ENCODE results near the gene GRIK4. TPM values are rescaled to one million over a fixed set of nuclear protein-coding genes. Genes with fewer than 3 reads are reported as not detected.

The GRIK4 gene
- total and polyA plus RNA-seq, 4 donors: 0.41 to 4.9 (median 1.7) TPM

DNA sequence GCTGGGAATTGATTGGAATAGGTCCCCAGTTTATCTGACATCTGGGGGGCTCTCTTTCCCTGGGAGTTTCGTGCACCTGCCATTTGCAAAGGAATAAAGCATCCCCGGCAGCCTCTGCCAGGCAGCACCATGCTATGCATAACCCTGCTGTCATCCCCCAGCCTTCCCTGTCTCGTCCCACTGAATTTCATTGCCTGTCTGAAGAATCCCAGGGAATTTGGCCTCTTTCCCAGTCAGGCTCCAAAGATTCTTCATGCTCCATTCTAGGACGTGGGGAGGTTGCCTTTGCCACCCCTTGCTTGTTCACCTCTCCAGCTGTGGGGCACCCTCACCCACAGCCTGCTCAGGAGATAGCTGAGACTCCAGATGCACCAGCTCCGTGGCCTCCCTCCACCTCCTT is 317.3 kb downstream of the GRIK4 start:
- WGBS, 2 donors: 59 to 71% methylated on average over 5 of the region's 5 CpGs
- no peak overlapping the region for H3K27ac ChIP-seq (ENCODE audit: low read depth in 1 of 2, low read length in 1 of 2)
- ATAC-seq (ENCODE audit: insufficient read depth, low FRiP score) (no peak), DNase-seq (no peak)
- peaks cover 0 to 5% (median 0%) of the 10 kb centered on the region in 5 donors for H3K4me1 ChIP-seq (ENCODE audit: control insufficient read depth in 5 of 5, insufficient read depth in 5 of 5, low read length in 5 of 5)
- H3K36me3 ChIP-seq (ENCODE audit: control insufficient read depth in 4 of 4, insufficient read depth in 4 of 4, low read length in 4 of 4): no peaks in the 10 kb centered on the region
- H3K27me3 ChIP-seq (ENCODE audit: control insufficient read depth in 3 of 3, insufficient read depth in 3 of 3, low read length in 2 of 3): no peaks in the 10 kb centered on the region
- no peak overlapping the region for H3K9ac ChIP-seq (ENCODE audit: insufficient read depth in 1 of 2, low read length in 2 of 2)
- TF ChIP-seq, protein P1, sequence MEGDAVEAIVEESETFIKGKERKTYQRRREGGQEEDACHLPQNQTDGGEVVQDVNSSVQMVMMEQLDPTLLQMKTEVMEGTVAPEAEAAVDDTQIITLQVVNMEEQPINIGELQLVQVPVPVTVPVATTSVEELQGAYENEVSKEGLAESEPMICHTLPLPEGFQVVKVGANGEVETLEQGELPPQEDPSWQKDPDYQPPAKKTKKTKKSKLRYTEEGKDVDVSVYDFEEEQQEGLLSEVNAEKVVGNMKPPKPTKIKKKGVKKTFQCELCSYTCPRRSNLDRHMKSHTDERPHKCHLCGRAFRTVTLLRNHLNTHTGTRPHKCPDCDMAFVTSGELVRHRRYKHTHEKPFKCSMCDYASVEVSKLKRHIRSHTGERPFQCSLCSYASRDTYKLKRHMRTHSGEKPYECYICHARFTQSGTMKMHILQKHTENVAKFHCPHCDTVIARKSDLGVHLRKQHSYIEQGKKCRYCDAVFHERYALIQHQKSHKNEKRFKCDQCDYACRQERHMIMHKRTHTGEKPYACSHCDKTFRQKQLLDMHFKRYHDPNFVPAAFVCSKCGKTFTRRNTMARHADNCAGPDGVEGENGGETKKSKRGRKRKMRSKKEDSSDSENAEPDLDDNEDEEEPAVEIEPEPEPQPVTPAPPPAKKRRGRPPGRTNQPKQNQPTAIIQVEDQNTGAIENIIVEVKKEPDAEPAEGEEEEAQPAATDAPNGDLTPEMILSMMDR (IDR thresholded peaks at IDR 0.05; ENCODE audit: control extremely low read depth, extremely low read depth): no peak
- H3K4me3 ChIP-seq: no peak overlapping the region
- H3K9me3 ChIP-seq (ENCODE audit: control insufficient read depth in 4 of 4, insufficient read depth in 3 of 4, low read length in 3 of 4): no peaks in the 10 kb centered on the region

GRCh38 chr11:120830085-120830620 is 318.6 kb downstream of the GRIK4 start:
- H3K4me1 ChIP-seq (ENCODE audit: control insufficient read depth in 5 of 5, insufficient read depth in 5 of 5, low read length in 5 of 5): peaks cover 0 to 5% (median 0%) of the 10 kb centered on the region in 5 donors

GRCh38 chr11:120832481-120833238 is 321.1 kb downstream of the GRIK4 start:
- no peak overlapping the region for H3K4me3 ChIP-seq
- TF ChIP-seq, protein P1 (IDR thresholded peaks at IDR 0.05; ENCODE audit: control extremely low read depth, extremely low read depth): no peak
- H3K4me1 ChIP-seq (ENCODE audit: control insufficient read depth in 5 of 5, insufficient read depth in 5 of 5, low read length in 5 of 5): peaks cover 0 to 5% (median 0%) of the 10 kb centered on the region in 5 donors
- H3K9me3 ChIP-seq (ENCODE audit: control insufficient read depth in 4 of 4, insufficient read depth in 3 of 4, low read length in 3 of 4): no peaks in the 10 kb centered on the region
- DNase-seq: peak; percentile 14 to 27 (median 24)
- WGBS, 2 donors: 55 to 57% methylated on average over 20 of the region's 20 CpGs
- no peak overlapping the region for H3K9ac ChIP-seq (ENCODE audit: insufficient read depth in 1 of 2, low read length in 2 of 2)
- no peaks in the 10 kb centered on the region for H3K27me3 ChIP-seq (ENCODE audit: control insufficient read depth in 3 of 3, insufficient read depth in 3 of 3, low read length in 2 of 3)
- H3K27ac ChIP-seq (ENCODE audit: low read depth in 1 of 2, low read length in 1 of 2): no peak overlapping the region
- no peak for ATAC-seq (ENCODE audit: insufficient read depth, low FRiP score)
- no peaks in the 10 kb centered on the region for H3K36me3 ChIP-seq (ENCODE audit: control insufficient read depth in 4 of 4, insufficient read depth in 4 of 4, low read length in 4 of 4)

More at GRCh38 chr11:120830085-120830620, 318.6 kb downstream of the GRIK4 start:
- ATAC-seq (ENCODE audit: insufficient read depth, low FRiP score): no peak
- no peak overlapping the region for H3K27ac ChIP-seq (ENCODE audit: low read depth in 1 of 2, low read length in 1 of 2)
- TF ChIP-seq, protein P1 (IDR thresholded peaks at IDR 0.05; ENCODE audit: control extremely low read depth, extremely low read depth): no peak
- no peak overlapping the region for H3K9ac ChIP-seq (ENCODE audit: insufficient read depth in 1 of 2, low read length in 2 of 2)
- H3K27me3 ChIP-seq (ENCODE audit: control insufficient read depth in 3 of 3, insufficient read depth in 3 of 3, low read length in 2 of 3): no peaks in the 10 kb centered on the region
- H3K4me3 ChIP-seq: no peak overlapping the region
- H3K36me3 ChIP-seq (ENCODE audit: control insufficient read depth in 4 of 4, insufficient read depth in 4 of 4, low read length in 4 of 4): no peaks in the 10 kb centered on the region
- 77 to 85% methylated on average over 9 of the region's 9 CpGs for WGBS, 2 donors
- H3K9me3 ChIP-seq (ENCODE audit: control insufficient read depth in 4 of 4, insufficient read depth in 3 of 4, low read length in 3 of 4): no peaks in the 10 kb centered on the region
- peak in 2 of 3 donors; percentile 12 to 19 for DNase-seq

Data from lung (tissue), 12 donors.